PC-9 (cell line): Measurements from ENCODE around the gene HHAT. TPM values are rescaled to one million over a fixed set of nuclear protein-coding genes. Genes with fewer than 3 reads are reported as not detected.

Source experiments
- BruUV-seq: library from RNA; stranded (reverse); fragments of 400-500 nt; replicated peaks from 2 replicates; lab custom pipeline; 2021; lab: Mats Ljungman, UMichigan
- CTCF ChIA-PET: fragments of 300-600 bp; sonication (Branson Sonifier 250); formaldehyde crosslinking; loops from one replicate; lab custom pipeline; 2022; ENCODE audit warnings: antibody characterized with exemption; lab: Charles Lee
- POLR2A ChIA-PET: fragments of 300-600 bp; sonication (Branson Sonifier 250); formaldehyde crosslinking; loops from one replicate; lab custom pipeline; 2022; ENCODE audit warnings: antibody characterized with exemption; ENCODE audit not compliant: unreplicated experiment; lab: Charles Lee
- DNase-seq, 2 experiments: peaks; one replicate each; pipeline versions ENCODE4 v3.0.0 to v3.0.0-alpha.2; 2015 to 2022; ENCODE audit warnings: mixed read lengths in 1 of 2
- H2AFZ ChIP-seq: fragments of 200-600 bp; sonication (generic); 2 replicates; pipeline ENCODE4 v1.8.1; 2017; ENCODE audit warnings: antibody characterized with exemption
- H3F3A ChIP-seq: fragments of 200-600 bp; sonication (generic); 2 replicates; pipeline ENCODE4 v1.8.1; 2017; ENCODE audit warnings: antibody characterized with exemption, mild to moderate bottlenecking, low read depth; ENCODE audit not compliant: insufficient read depth
- H3K27ac ChIP-seq: fragments of 200-600 bp; sonication (generic); 2 replicates; pipeline ENCODE4 v1.6.1; 2016; ENCODE audit warnings: mixed run types
- H3K27me3 ChIP-seq: fragments of 200-600 bp; sonication (generic); 2 replicates; pipeline ENCODE4 v1.6.1; 2016; ENCODE audit warnings: low read depth, mixed run types; ENCODE audit not compliant: insufficient read depth
- H3K36me3 ChIP-seq: fragments of 200-600 bp; sonication (generic); 2 replicates; pipeline ENCODE4 v1.6.1; 2016; ENCODE audit warnings: low read depth, mixed run types
- H3K4me1 ChIP-seq: fragments of 200-600 bp; sonication (generic); replicated peaks from 2 replicates; pipeline ENCODE4 v1.6.1; 2016; ENCODE audit warnings: mixed run types; ENCODE audit not compliant: insufficient read depth
- H3K4me2 ChIP-seq: fragments of 200-600 bp; sonication (generic); 2 replicates; pipeline ENCODE4 v1.6.1; 2017; ENCODE audit warnings: mixed run types
- H3K4me3 ChIP-seq: fragments of 200-600 bp; sonication (generic); 2 replicates; pipeline ENCODE4 v1.6.1; 2016; ENCODE audit warnings: mixed run types
- H3K79me2 ChIP-seq: fragments of 200-600 bp; sonication (generic); 2 replicates; pipeline ENCODE4 v1.6.1; 2017; ENCODE audit warnings: low read depth, mixed run types
- H3K9me2 ChIP-seq: fragments of 200-600 bp; sonication (generic); 2 replicates; pipeline ENCODE4 v1.8.1; 2017; ENCODE audit warnings: mild to moderate bottlenecking; ENCODE audit not compliant: insufficient read depth
- H3K9me3 ChIP-seq: fragments of 200-600 bp; sonication (generic); 2 replicates; pipeline ENCODE4 v1.8.1; 2016; ENCODE audit warnings: low read depth; ENCODE audit not compliant: insufficient read depth
- H4K20me1 ChIP-seq: fragments of 200-600 bp; sonication (generic); 2 replicates; pipeline ENCODE4 v1.8.1; 2017; ENCODE audit not compliant: insufficient read depth
- CTCF ChIP-seq: fragments of 200-600 bp; sonication (generic); conservative IDR thresholded peaks from 2 replicates; pipeline ENCODE4 v1.6.1; 2017; ENCODE audit warnings: mixed run types, antibody characterized with exemption, mild to moderate bottlenecking, moderate library complexity
- EZH2 ChIP-seq: fragments of 200-600 bp; sonication (generic); IDR thresholded peaks from 2 replicates; pipeline ENCODE4 v1.8.0; 2017; ENCODE audit warnings: antibody characterized with exemption, low read depth
- intact Hi-C: fragments of 100-400 bp; cut with micrococcal nuclease; formaldehyde crosslinking; loops from one replicate; pipeline ENCODE4 v1.10.0; 2022; ENCODE audit not compliant: unreplicated experiment
- total RNA-seq: library from RNA; stranded (reverse); gene quantifications from 2 replicates; pipeline ENCODE4 v1.2.3, GENCODE V29; 2021

Gene HHAT
- total RNA-seq, 1 experiment from 2014 or later: 5.3 TPM

GRCh38 chr1:210482945-210483617 is 154.4 kb downstream of the HHAT start:
- Histone ChIP-seq H3F3A (no peaks in the 10 kb centered on the region), H3K79me2 (no peaks in the 10 kb centered on the region), H3K9me3 (no peaks in the 10 kb centered on the region), H3K27me3 (no peaks in the 10 kb centered on the region), H3K4me1 (no peaks in the 10 kb centered on the region), H3K4me2 (no peak overlapping the region), H3K4me3 (no peak overlapping the region), H3K36me3 (no peaks in the 10 kb centered on the region), H4K20me1 (no peaks in the 10 kb centered on the region), H3K27ac (no peak overlapping the region), H2AFZ (no peak overlapping the region), H3K9me2 (no peaks in the 10 kb centered on the region)
- intact Hi-C loops: no loop called here
- no peak for DNase-seq
- ChIA-PET POLR2A (no interaction called here), CTCF (no interaction called here)
- TF ChIP-seq EZH2 (no peak), CTCF (no peak)
- no TSS peak for BruUV-seq

GRCh38 chr1:210483821-210484220 is 155.1 kb downstream of the HHAT start:
- CTCF ChIA-PET: no interaction called here
- no peak overlapping the region for H2AFZ ChIP-seq
- no peak overlapping the region for H3K4me2 ChIP-seq
- DNase-seq: no peak
- H3K79me2 ChIP-seq: no peaks in the 10 kb centered on the region
- H3K27ac ChIP-seq: no peak overlapping the region
- no peaks in the 10 kb centered on the region for H3K9me2 ChIP-seq
- intact Hi-C loops: no loop called here
- H3K4me3 ChIP-seq: no peak overlapping the region
- H3K9me3 ChIP-seq: no peaks in the 10 kb centered on the region
- H3K27me3 ChIP-seq: no peaks in the 10 kb centered on the region
- TF ChIP-seq EZH2 (no peak), CTCF (no peak)
- no TSS peak for BruUV-seq
- H3K36me3 ChIP-seq: no peaks in the 10 kb centered on the region
- no peaks in the 10 kb centered on the region for H3F3A ChIP-seq
- no peaks in the 10 kb centered on the region for H4K20me1 ChIP-seq
- POLR2A ChIA-PET: no interaction called here
- H3K4me1 ChIP-seq: no peaks in the 10 kb centered on the region

GRCh38 chr1:210487021-210487420 is 158.3 kb downstream of the HHAT start:
- Histone ChIP-seq H3K4me1 (no peaks in the 10 kb centered on the region), H3K27ac (no peak overlapping the region), H3K27me3 (no peaks in the 10 kb centered on the region), H3K79me2 (no peaks in the 10 kb centered on the region), H4K20me1 (no peaks in the 10 kb centered on the region), H3K4me2 (no peak overlapping the region), H2AFZ (no peak overlapping the region), H3K9me3 (no peaks in the 10 kb centered on the region), H3K9me2 (no peaks in the 10 kb centered on the region), H3F3A (no peaks in the 10 kb centered on the region), H3K4me3 (no peak overlapping the region), H3K36me3 (no peaks in the 10 kb centered on the region)
- TF ChIP-seq EZH2 (no peak), CTCF (no peak)
- POLR2A ChIA-PET: no interaction called here
- DNase-seq: no peak
- intact Hi-C loops: no loop called here
- BruUV-seq: no TSS peak
- CTCF ChIA-PET: no interaction called here
